ENCODE measurements around the gene ADRA1B.

- TF ChIP-seq SIN3A (IDR thresholded peaks at IDR 0.05; ENCODE audit: borderline replicate concordance, insufficient read depth, low read length), result no peak
- no peak for TF ChIP-seq POLR2AphosphoS5 (IDR thresholded peaks at IDR 0.05; ENCODE audit: low read depth, low read length)
- no peak for TF ChIP-seq TAF1 (IDR thresholded peaks at IDR 0.05; ENCODE audit: borderline replicate concordance, insufficient read depth, low read length)
- TF ChIP-seq, protein P1, sequence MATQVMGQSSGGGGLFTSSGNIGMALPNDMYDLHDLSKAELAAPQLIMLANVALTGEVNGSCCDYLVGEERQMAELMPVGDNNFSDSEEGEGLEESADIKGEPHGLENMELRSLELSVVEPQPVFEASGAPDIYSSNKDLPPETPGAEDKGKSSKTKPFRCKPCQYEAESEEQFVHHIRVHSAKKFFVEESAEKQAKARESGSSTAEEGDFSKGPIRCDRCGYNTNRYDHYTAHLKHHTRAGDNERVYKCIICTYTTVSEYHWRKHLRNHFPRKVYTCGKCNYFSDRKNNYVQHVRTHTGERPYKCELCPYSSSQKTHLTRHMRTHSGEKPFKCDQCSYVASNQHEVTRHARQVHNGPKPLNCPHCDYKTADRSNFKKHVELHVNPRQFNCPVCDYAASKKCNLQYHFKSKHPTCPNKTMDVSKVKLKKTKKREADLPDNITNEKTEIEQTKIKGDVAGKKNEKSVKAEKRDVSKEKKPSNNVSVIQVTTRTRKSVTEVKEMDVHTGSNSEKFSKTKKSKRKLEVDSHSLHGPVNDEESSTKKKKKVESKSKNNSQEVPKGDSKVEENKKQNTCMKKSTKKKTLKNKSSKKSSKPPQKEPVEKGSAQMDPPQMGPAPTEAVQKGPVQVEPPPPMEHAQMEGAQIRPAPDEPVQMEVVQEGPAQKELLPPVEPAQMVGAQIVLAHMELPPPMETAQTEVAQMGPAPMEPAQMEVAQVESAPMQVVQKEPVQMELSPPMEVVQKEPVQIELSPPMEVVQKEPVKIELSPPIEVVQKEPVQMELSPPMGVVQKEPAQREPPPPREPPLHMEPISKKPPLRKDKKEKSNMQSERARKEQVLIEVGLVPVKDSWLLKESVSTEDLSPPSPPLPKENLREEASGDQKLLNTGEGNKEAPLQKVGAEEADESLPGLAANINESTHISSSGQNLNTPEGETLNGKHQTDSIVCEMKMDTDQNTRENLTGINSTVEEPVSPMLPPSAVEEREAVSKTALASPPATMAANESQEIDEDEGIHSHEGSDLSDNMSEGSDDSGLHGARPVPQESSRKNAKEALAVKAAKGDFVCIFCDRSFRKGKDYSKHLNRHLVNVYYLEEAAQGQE (IDR thresholded peaks at IDR 0.05; ENCODE audit: insufficient read depth in 1 of 2, low read depth in 2 of 2, low read length in 2 of 2), result no peak
Observed at GRCh38 chr5:159944056-159944600, 27.8 kb downstream of the ADRA1B start.
